SK-N-SH (cell line): Measurements from ENCODE around the gene INPP5A. TPM values are rescaled to one million over a fixed set of nuclear protein-coding genes. Genes with fewer than 3 reads are reported as not detected.

Experiments
- CTCF ChIA-PET: fragments of 300-600, 350-600 bp; formaldehyde crosslinking; extraction: SDS; loops from one replicate; lab custom pipeline; 2021; lab: Yijun Ruan, JAX
- POLR2A ChIA-PET: fragments of 350-600 bp; sonication (Branson Sonifier 250); formaldehyde crosslinking; extraction: SDS; loops from one replicate; lab custom pipeline; 2020; ENCODE audit warnings: antibody characterized with exemption, inconsistent platforms; lab: Yijun Ruan, JAX
- DNase-seq: peaks from one replicate; pipeline ENCODE4 v3.0.0; 2012
- H2AFZ ChIP-seq: fragments of 200-600 bp; sonication (generic); 2 replicates; pipeline ENCODE4 v1.8.1; 2016; ENCODE audit warnings: antibody characterized with exemption, mild to moderate bottlenecking, low read depth
- H3F3A ChIP-seq: fragments of 200-600 bp; sonication (generic); replicated peaks from 2 replicates; pipeline ENCODE3; 2016; ENCODE audit warnings: antibody characterized with exemption, mild to moderate bottlenecking; ENCODE audit not compliant: insufficient read depth
- H3K27ac ChIP-seq, 2 experiments: fragments of 200-500 bp in 1 of 2; fragments of 200-600 bp in 1 of 2; sonication (Bioruptor generic) in 1 of 2; sonication (generic), shearing (Covaris generic) in 1 of 2; 2 replicates each; pipeline versions ENCODE4 v1.5.1 to v1.6.1; 2014 to 2016; ENCODE audit warnings: low read depth in 2 of 2, inconsistent platforms in 1 of 2, low read length in 1 of 2, mild to moderate bottlenecking in 1 of 2, mixed read lengths in 1 of 2
- H3K27me3 ChIP-seq: fragments of 200-600 bp; sonication (generic), shearing (Covaris generic); 2 replicates; pipeline ENCODE4 v1.6.1; 2016; ENCODE audit warnings: mixed run types; ENCODE audit not compliant: insufficient read depth
- H3K36me3 ChIP-seq, 2 experiments: fragments of 200-500 bp in 1 of 2; fragments of 200-600 bp in 1 of 2; sonication (Bioruptor generic) in 1 of 2; sonication (generic) in 1 of 2; replicated peaks in 1 of 2; 2 replicates each; pipeline versions ENCODE3 to v1.5.1; 2014 to 2016; ENCODE audit warnings: low read length in 1 of 2, mild to moderate bottlenecking in 1 of 2; ENCODE audit not compliant: insufficient read depth in 2 of 2, control insufficient read depth in 1 of 2
- H3K4me1 ChIP-seq, 2 experiments: fragments of 200-500 bp in 1 of 2; fragments of 200-600 bp in 1 of 2; sonication (Bioruptor generic) in 1 of 2; sonication (generic), shearing (Covaris generic) in 1 of 2; 2 replicates each; pipeline versions ENCODE4 v1.5.1 to v1.6.1; 2014 to 2016; ENCODE audit warnings: low read depth in 1 of 2, low read length in 1 of 2, mixed run types in 1 of 2; ENCODE audit not compliant: insufficient read depth in 2 of 2, control insufficient read depth in 1 of 2
- H3K4me2 ChIP-seq: fragments of 200-600 bp; sonication (generic), shearing (Covaris generic); 2 replicates; pipeline ENCODE4 v1.6.1; 2017; ENCODE audit warnings: mixed run types
- H3K4me3 ChIP-seq, 2 experiments: fragments of 200-500 bp in 1 of 2; fragments of 200-600 bp in 1 of 2; sonication (Bioruptor generic) in 1 of 2; sonication (generic), shearing (Covaris generic) in 1 of 2; 2 replicates each; pipeline versions ENCODE4 v1.5.1 to v1.8.1; 2014 to 2016; ENCODE audit warnings: low read depth in 2 of 2, inconsistent platforms in 1 of 2, low read length in 1 of 2, mild to moderate bottlenecking in 1 of 2, mixed read lengths in 1 of 2, moderate library complexity in 1 of 2
- H3K79me2 ChIP-seq: fragments of 200-600 bp; sonication (generic); 2 replicates; pipeline ENCODE4 v1.8.1; 2017; ENCODE audit warnings: mild to moderate bottlenecking; ENCODE audit not compliant: insufficient read depth
- H3K9ac ChIP-seq: fragments of 200-600 bp; sonication (generic); 2 replicates; pipeline ENCODE4 v1.6.1; 2017; ENCODE audit warnings: mixed run types
- H3K9me2 ChIP-seq: fragments of 200-600 bp; sonication (generic); 2 replicates; pipeline ENCODE4 v1.6.1; 2017; ENCODE audit warnings: mixed run types
- H3K9me3 ChIP-seq: fragments of 200-600 bp; sonication (generic); 2 replicates; pipeline ENCODE4 v1.6.1; 2017; ENCODE audit warnings: mixed run types, mild to moderate bottlenecking, moderate library complexity
- H4K20me1 ChIP-seq: fragments of 200-600 bp; sonication (generic); 2 replicates; pipeline ENCODE4 v1.6.1; 2017; ENCODE audit warnings: mild to moderate bottlenecking, mixed run types; ENCODE audit not compliant: insufficient read depth
- ELF1 ChIP-seq: IDR thresholded peaks from 2 replicates; pipeline ENCODE4 v1.4.0; 2012
- FOSL2 ChIP-seq: IDR thresholded peaks from 2 replicates; pipeline ENCODE4 v1.4.0; 2012; ENCODE audit warnings: low read depth, mild to moderate bottlenecking, moderate library complexity, borderline replicate concordance
- FOXJ3 ChIP-seq: sonication (generic); formaldehyde crosslinking; IDR thresholded peaks from 2 replicates; pipeline ENCODE4 v1.5.1; 2020; ENCODE audit warnings: mild to moderate bottlenecking, missing genetic modification reagents
- GABPA ChIP-seq: IDR thresholded peaks from 2 replicates; pipeline ENCODE4 v1.4.0; 2012; ENCODE audit warnings: low read depth, mild to moderate bottlenecking
- JUND ChIP-seq: IDR thresholded peaks from 2 replicates; pipeline ENCODE4 v1.4.0; 2012
- RFX5 ChIP-seq: IDR thresholded peaks from 2 replicates; pipeline ENCODE4 v1.6.1; 2012; ENCODE audit warnings: mild to moderate bottlenecking, improper control_type of control experiment, low read length
- RXRA ChIP-seq: IDR thresholded peaks from 2 replicates; pipeline ENCODE4 v1.4.0; 2012; ENCODE audit warnings: low read depth, mild to moderate bottlenecking, borderline replicate concordance
- TAF1 ChIP-seq: IDR thresholded peaks from 2 replicates; pipeline ENCODE4 v1.6.1; 2012; ENCODE audit warnings: low read depth, mild to moderate bottlenecking, low read length, moderate library complexity, borderline replicate concordance
- TEAD4 ChIP-seq: IDR thresholded peaks from 2 replicates; pipeline ENCODE4 v1.4.0; 2012; ENCODE audit warnings: mild to moderate bottlenecking, borderline replicate concordance; ENCODE audit not compliant: insufficient read depth
- WGBS: methylation state at CpG from one replicate; pipeline ENCODE4 v1.1.6; 2017; ENCODE audit warnings: low lambda C conversion rate; 5-methylcytosine and 5-hydroxymethylcytosine counted together
- polyA plus RNA-seq, 3 experiments: library from polyadenylated mRNA; depleted of rRNA; stranded (reverse); fragments of >200 nt; gene quantifications; 2 replicates each; pipeline ENCODE4 v1.2.3, GENCODE V29; 2012
- TF ChIP-seq, protein P1 (sequence below): IDR thresholded peaks from 2 replicates; pipeline ENCODE4; 2012
- TF ChIP-seq, protein P2 (sequence below): fragments of 150-350 bp; IDR thresholded peaks from 2 replicates; pipeline ENCODE4 v1.6.1; 2017; ENCODE audit warnings: antibody characterized with exemption, low read length, low read depth, borderline replicate concordance
- TF ChIP-seq, protein P3 (sequence below): IDR thresholded peaks from 2 replicates; pipeline ENCODE4 v1.4.0; 2012; ENCODE audit warnings: low read depth, borderline replicate concordance
- TF ChIP-seq, protein P4 (sequence below): IDR thresholded peaks from 2 replicates; pipeline ENCODE4 v1.4.0; 2012; ENCODE audit warnings: low read depth

Gene INPP5A
- polyA plus RNA-seq, 1 of the 3 experiments (the other 2 are of a cell fraction): 12.0 TPM

DNA sequence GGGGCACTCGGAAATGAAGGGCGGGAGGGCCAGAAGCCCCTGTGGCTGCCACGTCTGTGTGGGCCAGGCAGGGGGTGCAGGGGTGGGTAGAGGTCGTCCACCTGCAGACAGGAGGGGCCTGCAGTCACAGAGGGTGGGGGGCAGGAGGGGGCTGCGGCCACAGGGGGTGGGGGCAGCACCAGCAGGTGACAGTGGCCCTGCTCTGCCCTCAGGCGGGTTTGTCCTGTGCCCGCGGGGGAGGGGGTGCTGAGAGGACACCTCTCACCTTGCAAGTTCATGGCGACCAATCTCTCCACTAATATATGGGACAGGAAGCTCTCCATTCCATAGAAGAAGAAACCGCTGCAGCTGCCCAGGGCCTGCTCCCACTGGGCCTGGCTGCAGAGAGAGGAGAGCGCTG is 274.9 kb downstream of the INPP5A start:
- POLR2A ChIA-PET: no interaction called here
- Histone ChIP-seq H3K27ac (no peak overlapping the region), H3K79me2 (no peaks in the 10 kb centered on the region), H3F3A (no peaks in the 10 kb centered on the region), H3K9me2 (no peaks in the 10 kb centered on the region), H3K27me3 (peaks cover 11% of the 10 kb centered on the region; the same call in 1 of the 2 replicates), H4K20me1 (no peaks in the 10 kb centered on the region), H3K36me3 (no peaks in the 10 kb centered on the region), H3K4me1 (no peaks in the 10 kb centered on the region), H3K4me2 (no peak overlapping the region), H3K9ac (no peak overlapping the region), H3K4me3 (no peak overlapping the region), H2AFZ (no peak overlapping the region), H3K9me3 (no peaks in the 10 kb centered on the region)
- 31% methylated on average over 2 of the region's 11 CpGs for WGBS
- TF ChIP-seq, protein P1, sequence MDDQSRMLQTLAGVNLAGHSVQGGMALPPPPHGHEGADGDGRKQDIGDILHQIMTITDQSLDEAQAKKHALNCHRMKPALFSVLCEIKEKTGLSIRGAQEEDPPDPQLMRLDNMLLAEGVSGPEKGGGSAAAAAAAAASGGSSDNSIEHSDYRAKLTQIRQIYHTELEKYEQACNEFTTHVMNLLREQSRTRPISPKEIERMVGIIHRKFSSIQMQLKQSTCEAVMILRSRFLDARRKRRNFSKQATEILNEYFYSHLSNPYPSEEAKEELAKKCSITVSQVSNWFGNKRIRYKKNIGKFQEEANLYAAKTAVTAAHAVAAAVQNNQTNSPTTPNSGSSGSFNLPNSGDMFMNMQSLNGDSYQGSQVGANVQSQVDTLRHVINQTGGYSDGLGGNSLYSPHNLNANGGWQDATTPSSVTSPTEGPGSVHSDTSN: no peak
- no peak for TF ChIP-seq GABPA
- CTCF ChIA-PET: no interaction called here
- DNase-seq: no peak

DNA sequence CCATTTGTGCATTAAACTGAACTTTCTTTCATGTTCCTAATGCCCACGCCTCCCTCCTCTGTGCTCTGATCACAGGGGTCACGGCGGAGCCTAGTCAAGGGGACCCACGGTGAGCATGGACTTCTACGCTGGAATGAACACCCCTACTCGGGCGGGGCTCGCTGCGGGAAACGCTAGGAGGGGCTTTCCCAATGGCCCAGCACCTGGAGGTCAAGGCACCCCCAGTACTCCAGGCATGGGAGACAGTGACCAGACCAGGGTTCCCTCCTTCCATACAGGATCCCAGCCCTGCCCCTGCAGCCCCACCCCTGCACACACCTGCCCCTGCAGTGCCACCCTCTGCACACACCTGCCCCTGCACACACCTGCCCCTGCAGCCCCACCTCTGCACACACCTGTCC is 275.4 kb downstream of the INPP5A start:
- Histone ChIP-seq H3F3A (no peaks in the 10 kb centered on the region), H3K79me2 (no peaks in the 10 kb centered on the region), H3K4me3 (no peak overlapping the region), H3K27me3 (peaks cover 13% of the 10 kb centered on the region; the same call in 1 of the 2 replicates), H4K20me1 (no peaks in the 10 kb centered on the region), H3K27ac (no peak overlapping the region), H3K36me3 (no peaks in the 10 kb centered on the region), H3K4me2 (no peak overlapping the region), H3K9me3 (no peaks in the 10 kb centered on the region), H3K4me1 (no peaks in the 10 kb centered on the region), H3K9me2 (no peaks in the 10 kb centered on the region), H3K9ac (no peak overlapping the region), H2AFZ (no peak overlapping the region)
- POLR2A ChIA-PET: no interaction called here
- no peak for DNase-seq
- TF ChIP-seq, protein P2, sequence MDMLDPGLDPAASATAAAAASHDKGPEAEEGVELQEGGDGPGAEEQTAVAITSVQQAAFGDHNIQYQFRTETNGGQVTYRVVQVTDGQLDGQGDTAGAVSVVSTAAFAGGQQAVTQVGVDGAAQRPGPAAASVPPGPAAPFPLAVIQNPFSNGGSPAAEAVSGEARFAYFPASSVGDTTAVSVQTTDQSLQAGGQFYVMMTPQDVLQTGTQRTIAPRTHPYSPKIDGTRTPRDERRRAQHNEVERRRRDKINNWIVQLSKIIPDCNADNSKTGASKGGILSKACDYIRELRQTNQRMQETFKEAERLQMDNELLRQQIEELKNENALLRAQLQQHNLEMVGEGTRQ: no peak
- no peak for TF ChIP-seq TAF1
- no peak for TF ChIP-seq FOSL2
- TF ChIP-seq, protein P1: no peak
- TF ChIP-seq FOXJ3 (CRISPR knock-in tag): no peak
- no peak for TF ChIP-seq RXRA
- TF ChIP-seq, protein P3, sequence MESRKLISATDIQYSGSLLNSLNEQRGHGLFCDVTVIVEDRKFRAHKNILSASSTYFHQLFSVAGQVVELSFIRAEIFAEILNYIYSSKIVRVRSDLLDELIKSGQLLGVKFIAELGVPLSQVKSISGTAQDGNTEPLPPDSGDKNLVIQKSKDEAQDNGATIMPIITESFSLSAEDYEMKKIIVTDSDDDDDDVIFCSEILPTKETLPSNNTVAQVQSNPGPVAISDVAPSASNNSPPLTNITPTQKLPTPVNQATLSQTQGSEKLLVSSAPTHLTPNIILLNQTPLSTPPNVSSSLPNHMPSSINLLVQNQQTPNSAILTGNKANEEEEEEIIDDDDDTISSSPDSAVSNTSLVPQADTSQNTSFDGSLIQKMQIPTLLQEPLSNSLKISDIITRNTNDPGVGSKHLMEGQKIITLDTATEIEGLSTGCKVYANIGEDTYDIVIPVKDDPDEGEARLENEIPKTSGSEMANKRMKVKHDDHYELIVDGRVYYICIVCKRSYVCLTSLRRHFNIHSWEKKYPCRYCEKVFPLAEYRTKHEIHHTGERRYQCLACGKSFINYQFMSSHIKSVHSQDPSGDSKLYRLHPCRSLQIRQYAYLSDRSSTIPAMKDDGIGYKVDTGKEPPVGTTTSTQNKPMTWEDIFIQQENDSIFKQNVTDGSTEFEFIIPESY: no peak
- TF ChIP-seq RFX5: no peak
- TF ChIP-seq TEAD4: no peak
- no peak for TF ChIP-seq ELF1
- TF ChIP-seq, protein P4, sequence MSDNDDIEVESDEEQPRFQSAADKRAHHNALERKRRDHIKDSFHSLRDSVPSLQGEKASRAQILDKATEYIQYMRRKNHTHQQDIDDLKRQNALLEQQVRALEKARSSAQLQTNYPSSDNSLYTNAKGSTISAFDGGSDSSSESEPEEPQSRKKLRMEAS: no peak
- no peak for TF ChIP-seq JUND
- CTCF ChIA-PET: no interaction called here
- WGBS: 57% methylated on average over 8 of the region's 10 CpGs
